Activated naive CD8-positive, alpha-beta T cell treated with anti-CD3 and anti-CD28 coated beads, Interleukin-2, amount 10 ng/mL, durations not matched to agents 7 days and 5 days (primary cell): ENCODE data around the gene ADGRF4. TPM values are rescaled to one million over a fixed set of nuclear protein-coding genes. Genes with fewer than 3 reads are reported as not detected.

Experiments used
- ATAC-seq: fragments of 150-1000 bp; cut with Tn5 transposase; one replicate; pipeline ENCODE4 v1.10.0; 2021; ENCODE audit warnings: low read depth, moderate library complexity
- POLR2A ChIA-PET: fragments of 350-600 bp; sonication (Branson Sonifier 250); formaldehyde crosslinking; loops from one replicate; lab custom pipeline; 2021; ENCODE audit warnings: antibody characterized with exemption; lab: Charles Lee
- DNase-seq: peaks from one replicate; pipeline ENCODE4 v3.0.0; 2021
- H3K27ac Mint-ChIP-seq: one replicate; pipeline ENCODE4 v1.8.0; 2022; ENCODE audit warnings: mild to moderate bottlenecking, mixed read lengths
- H3K27me3 Mint-ChIP-seq: one replicate; pipeline ENCODE4 v1.8.0; 2022; ENCODE audit warnings: mild to moderate bottlenecking, moderate library complexity, mixed read lengths
- H3K36me3 Mint-ChIP-seq: one replicate; pipeline ENCODE4 v1.8.0; 2021; ENCODE audit warnings: mild to moderate bottlenecking, mixed read lengths
- H3K4me1 Mint-ChIP-seq: one replicate; pipeline ENCODE4 v1.8.0; 2021; ENCODE audit warnings: mixed read lengths
- H3K4me3 Mint-ChIP-seq: one replicate; pipeline ENCODE4 v1.8.0; 2022; ENCODE audit warnings: mild to moderate bottlenecking, moderate library complexity, mixed read lengths
- H3K9me3 Mint-ChIP-seq: one replicate; pipeline ENCODE4 v1.8.0; 2021; ENCODE audit warnings: mixed read lengths
- total RNA-seq, 2 experiments: library from RNA; stranded (reverse); gene quantifications; one replicate each; pipeline ENCODE4 v1.2.3, GENCODE V29; 2021

Gene ADGRF4
- total RNA-seq, 2 experiments from 2014 or later: not detected

DNA sequence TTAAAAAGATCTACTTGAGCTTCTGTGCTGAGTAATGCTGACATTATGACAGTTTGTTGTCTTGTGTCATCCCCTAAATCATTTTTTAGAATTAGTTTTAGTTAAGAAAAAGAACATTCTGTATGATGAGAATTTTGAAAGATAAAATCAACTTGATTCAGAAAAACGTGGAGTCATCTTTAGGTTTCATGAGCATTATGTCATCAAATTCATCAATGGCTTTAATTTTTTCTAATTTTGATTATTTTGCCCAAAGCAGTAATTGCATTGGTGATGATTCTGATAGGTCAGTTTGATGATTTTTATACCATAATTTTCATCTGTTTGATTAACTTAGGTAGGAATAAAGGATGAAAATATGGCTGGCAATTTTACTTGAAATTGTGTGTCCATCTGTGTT is 26.6 kb upstream of the ADGRF4 start:
- POLR2A ChIA-PET: no interaction called here
- Mint-ChIP-seq H3K4me3 (no peak overlapping the region), H3K9me3 (no peaks in the 10 kb centered on the region), H3K27ac (no peak overlapping the region), H3K27me3 (peaks cover 25% of the 10 kb centered on the region), H3K36me3 (no peaks in the 10 kb centered on the region), H3K4me1 (no peaks in the 10 kb centered on the region)
- ATAC-seq (no peak), DNase-seq (no peak)

DNA sequence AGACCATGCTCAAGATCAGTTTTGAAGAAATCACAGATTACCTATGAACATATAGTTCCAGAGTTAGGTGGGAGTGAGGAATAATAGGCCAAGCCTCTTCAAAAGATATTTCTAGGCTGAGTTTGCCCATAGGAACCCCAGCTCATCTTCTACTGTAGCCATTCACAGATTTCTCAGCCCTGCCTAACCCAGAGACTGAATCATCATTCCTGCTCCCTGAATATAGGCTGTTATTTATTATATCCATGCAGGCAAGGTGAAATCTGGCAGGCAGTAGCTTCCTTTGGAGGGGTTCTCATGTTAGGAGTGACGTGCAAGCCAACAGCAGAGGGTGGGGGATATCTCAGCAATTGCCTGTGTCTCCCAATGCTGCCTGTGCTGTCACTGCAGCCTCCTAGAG is 25.6 kb upstream of the ADGRF4 start:
- no peak for DNase-seq
- POLR2A ChIA-PET: no interaction called here
- no peak overlapping the region for H3K4me3 Mint-ChIP-seq

DNA sequence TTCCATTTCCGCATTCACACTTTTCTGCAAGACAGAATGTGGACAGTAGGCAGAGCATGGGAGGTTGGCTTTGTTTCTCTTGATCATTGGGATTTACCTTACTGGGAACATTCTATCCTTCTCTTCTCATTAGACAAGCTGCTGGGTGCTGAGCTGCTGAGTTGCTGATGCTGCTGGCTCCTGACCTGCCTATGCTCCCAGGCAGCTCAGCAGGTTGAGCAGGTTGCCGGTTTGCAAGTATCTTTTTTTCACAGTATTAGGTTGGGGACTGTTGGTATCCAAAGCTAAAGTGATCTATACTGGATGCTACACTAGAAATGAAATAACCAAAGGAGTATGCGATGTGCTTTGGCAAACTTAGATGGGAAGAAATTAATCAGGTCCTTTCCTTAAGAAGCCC is 23.7 kb upstream of the ADGRF4 start:
- no peak overlapping the region for H3K4me3 Mint-ChIP-seq
- H3K36me3 Mint-ChIP-seq: no peaks in the 10 kb centered on the region
- H3K9me3 Mint-ChIP-seq: no peaks in the 10 kb centered on the region
- POLR2A ChIA-PET: no interaction called here
- DNase-seq (no peak), ATAC-seq (no peak)
- no peaks in the 10 kb centered on the region for H3K4me1 Mint-ChIP-seq
- H3K27me3 Mint-ChIP-seq: peaks cover 24% of the 10 kb centered on the region
- no peak overlapping the region for H3K27ac Mint-ChIP-seq

More for the DNA sequence above, 25.6 kb upstream of the ADGRF4 start:
- Mint-ChIP-seq H3K27ac (no peak overlapping the region), H3K27me3 (peaks cover 25% of the 10 kb centered on the region), H3K36me3 (no peaks in the 10 kb centered on the region), H3K4me1 (no peaks in the 10 kb centered on the region), H3K9me3 (no peaks in the 10 kb centered on the region)
- no peak for ATAC-seq

DNA sequence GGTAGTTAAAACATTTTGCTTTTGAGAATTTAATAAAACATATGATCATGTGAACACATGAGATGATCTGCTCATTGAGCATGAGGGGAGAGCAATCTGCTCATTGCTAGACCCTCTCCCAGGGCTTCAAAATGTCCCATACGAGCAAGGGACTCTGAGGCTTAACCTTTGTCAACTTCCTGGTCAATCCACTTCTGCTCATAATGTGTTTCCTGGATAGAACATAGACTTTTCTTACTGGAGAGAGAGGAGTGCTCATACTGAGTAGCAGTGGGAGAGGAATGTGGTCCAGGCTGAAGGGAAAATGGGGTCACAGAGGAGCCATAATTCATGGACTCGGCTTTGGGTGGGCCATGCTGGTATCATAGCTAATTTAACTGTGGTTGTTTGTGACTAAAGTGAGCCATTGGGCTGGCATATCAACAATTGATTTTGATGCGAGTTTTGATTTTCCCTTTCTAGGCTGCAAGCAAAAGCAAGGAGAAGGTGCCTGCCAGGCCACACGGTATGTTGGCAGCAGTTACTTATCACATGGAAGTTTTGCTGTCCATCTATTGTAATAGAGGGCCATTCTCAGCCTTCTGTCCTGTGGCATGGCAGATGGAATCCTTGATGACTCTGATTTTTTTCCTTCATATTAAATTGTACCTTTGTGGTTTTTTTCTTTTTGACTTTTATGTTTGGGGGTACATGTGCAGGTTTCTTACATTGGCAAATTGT is 20.8 kb upstream of the ADGRF4 start:
- ATAC-seq (no peak), DNase-seq (no peak)
- POLR2A ChIA-PET: no interaction called here
- Mint-ChIP-seq H3K4me1 (peaks cover 1% of the 10 kb centered on the region), H3K4me3 (no peak overlapping the region), H3K27me3 (peaks cover 11% of the 10 kb centered on the region), H3K36me3 (no peaks in the 10 kb centered on the region), H3K9me3 (peaks cover 1% of the 10 kb centered on the region), H3K27ac (no peak overlapping the region)

DNA sequence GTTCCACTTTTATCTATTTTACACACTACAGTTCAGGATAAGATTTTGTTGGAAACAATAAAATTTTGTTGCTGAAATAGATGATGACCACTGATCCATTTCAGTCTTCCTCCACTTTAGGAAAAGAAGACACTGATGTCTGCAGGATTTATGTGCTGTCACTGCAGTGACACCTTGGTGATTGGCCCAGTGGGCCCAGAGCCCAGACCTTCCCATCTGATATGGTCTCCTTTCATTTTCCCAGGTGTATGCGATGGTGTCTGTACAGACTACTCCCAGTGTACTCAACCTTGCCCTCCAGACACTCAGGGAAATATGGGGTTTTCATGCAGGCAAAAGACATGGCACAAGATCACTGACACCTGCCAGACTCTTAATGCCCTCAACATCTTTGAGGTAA is 19.6 kb upstream of the ADGRF4 start:
- ATAC-seq: no peak
- peaks cover 1% of the 10 kb centered on the region for H3K4me1 Mint-ChIP-seq
- no peak for DNase-seq
- H3K27ac Mint-ChIP-seq: no peak overlapping the region
- H3K36me3 Mint-ChIP-seq: no peaks in the 10 kb centered on the region
- peaks cover 10% of the 10 kb centered on the region for H3K27me3 Mint-ChIP-seq
- POLR2A ChIA-PET: no interaction called here
- peaks cover 1% of the 10 kb centered on the region for H3K9me3 Mint-ChIP-seq
- no peak overlapping the region for H3K4me3 Mint-ChIP-seq

DNA sequence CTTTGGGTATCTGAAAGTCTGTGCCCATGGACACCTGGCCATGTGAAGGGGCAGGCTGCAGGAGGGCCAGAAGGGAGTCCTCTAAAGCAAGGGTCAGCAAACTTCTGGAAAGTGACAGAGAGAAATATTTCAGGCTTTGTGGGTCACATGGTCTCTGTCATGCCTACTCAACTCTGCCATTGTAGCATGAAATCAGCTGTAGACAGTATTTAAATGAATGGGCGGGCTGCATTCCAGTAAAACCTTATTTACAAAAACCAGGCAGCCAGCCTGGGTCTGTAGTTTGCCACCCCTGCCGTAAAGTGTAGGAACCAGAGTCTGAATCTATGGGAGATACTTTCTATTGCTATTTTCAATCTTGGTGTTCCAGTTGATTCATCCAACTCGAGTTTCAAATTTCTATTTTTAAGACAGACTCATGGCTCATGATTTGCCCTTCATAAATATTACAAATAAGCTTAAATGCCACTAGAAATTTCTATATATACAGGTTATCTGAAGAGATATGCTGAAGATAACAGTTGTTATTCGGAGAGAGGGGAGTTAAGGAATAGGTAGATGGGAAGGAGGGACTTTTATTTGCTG is 19.0 kb upstream of the ADGRF4 start:
- Mint-ChIP-seq H3K36me3 (no peaks in the 10 kb centered on the region), H3K4me3 (no peak overlapping the region)
- no peak for ATAC-seq

DNA sequence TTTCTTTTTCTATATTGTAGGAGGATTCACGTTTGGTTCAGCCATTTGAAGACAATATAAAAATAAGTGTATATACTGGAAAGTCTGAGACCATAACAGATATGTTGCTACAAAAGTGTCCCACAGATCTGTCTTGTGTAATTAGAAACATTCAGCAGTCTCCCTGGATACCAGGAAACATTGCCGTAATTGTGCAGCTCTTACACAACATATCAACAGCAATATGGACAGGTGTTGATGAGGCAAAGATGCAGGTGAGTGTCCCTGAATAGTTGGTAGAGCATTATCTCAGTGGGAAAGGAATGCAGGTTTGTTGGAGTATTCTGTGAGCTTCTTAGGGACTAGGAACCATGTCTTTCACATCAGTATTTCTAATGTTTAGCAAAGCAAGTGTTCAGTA is 18.3 kb upstream of the ADGRF4 start:
- Mint-ChIP-seq H3K27ac (no peak overlapping the region), H3K9me3 (peaks cover 1% of the 10 kb centered on the region), H3K4me1 (peaks cover 1% of the 10 kb centered on the region), H3K4me3 (no peak overlapping the region), H3K27me3 (peaks cover 8% of the 10 kb centered on the region), H3K36me3 (no peaks in the 10 kb centered on the region)
- POLR2A ChIA-PET: no interaction called here
- no peak for DNase-seq
- no peak for ATAC-seq

More for the DNA sequence above, 19.0 kb upstream of the ADGRF4 start:
- no peak for DNase-seq
- H3K9me3 Mint-ChIP-seq: peaks cover 1% of the 10 kb centered on the region
- peaks cover 1% of the 10 kb centered on the region for H3K4me1 Mint-ChIP-seq
- POLR2A ChIA-PET: no interaction called here
- peaks cover 12% of the 10 kb centered on the region for H3K27me3 Mint-ChIP-seq
- no peak overlapping the region for H3K27ac Mint-ChIP-seq

DNA sequence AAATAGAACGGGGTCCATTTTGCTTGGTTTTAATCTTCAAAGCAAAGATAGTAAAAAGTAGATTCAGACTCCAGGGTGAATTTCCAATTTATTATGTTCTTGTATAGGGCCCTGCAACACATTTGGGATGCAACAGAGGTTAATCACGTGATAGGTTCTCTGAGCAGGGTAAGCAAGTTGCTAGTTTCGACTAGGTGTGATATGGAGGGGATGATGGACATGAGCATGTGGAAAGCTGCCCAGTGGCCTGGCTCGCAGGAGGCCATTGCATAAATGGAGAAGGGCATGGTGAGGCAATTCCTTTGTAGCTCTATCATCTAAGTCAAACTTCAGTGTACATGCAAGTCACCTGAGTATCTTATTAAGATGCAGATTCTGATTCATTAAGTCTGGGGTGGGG is 17.7 kb upstream of the ADGRF4 start:
- ATAC-seq (no peak), DNase-seq (no peak)
- Mint-ChIP-seq H3K36me3 (no peaks in the 10 kb centered on the region), H3K4me1 (peaks cover 1% of the 10 kb centered on the region), H3K27ac (no peak overlapping the region), H3K27me3 (peaks cover 8% of the 10 kb centered on the region), H3K4me3 (no peak overlapping the region), H3K9me3 (peaks cover 1% of the 10 kb centered on the region)
- POLR2A ChIA-PET: no interaction called here

DNA sequence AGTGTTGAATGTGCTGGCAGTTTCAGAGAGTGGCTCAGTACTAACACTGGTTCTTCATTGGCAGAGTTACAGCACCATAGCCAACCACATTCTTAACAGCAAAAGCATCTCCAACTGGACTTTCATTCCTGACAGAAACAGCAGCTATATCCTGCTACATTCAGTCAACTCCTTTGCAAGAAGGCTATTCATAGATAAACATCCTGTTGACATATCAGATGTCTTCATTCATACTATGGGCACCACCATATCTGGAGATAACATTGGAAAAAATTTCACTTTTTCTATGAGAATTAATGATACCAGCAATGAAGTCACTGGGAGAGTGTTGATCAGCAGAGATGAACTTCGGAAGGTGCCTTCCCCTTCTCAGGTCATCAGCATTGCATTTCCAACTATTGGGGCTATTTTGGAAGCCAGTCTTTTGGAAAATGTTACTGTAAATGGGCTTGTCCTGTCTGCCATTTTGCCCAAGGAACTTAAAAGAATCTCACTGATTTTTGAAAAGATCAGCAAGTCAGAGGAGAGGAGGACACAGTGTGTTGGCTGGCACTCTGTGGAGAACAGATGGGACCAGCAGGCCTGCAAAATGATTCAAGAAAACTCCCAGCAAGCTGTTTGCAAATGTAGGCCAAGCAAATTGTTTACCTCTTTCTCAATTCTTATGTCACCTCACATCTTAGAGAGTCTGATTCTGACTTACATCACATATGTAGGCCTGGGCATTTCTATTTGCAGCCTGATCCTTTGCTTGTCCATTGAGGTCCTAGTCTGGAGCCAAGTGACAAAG is 17.0 kb upstream of the ADGRF4 start:
- Mint-ChIP-seq H3K27me3 (peaks cover 9% of the 10 kb centered on the region), H3K36me3 (no peaks in the 10 kb centered on the region), H3K27ac (no peak overlapping the region), H3K4me3 (no peak overlapping the region), H3K4me1 (peaks cover 1% of the 10 kb centered on the region), H3K9me3 (peaks cover 1% of the 10 kb centered on the region)
- POLR2A ChIA-PET: interaction anchor here (0.6 kb wide), 1 partner anchor 132 kb away, joined by 3 read pairs; no protein-coding TSS in a partner anchor
- ATAC-seq (no peak), DNase-seq (no peak)

DNA sequence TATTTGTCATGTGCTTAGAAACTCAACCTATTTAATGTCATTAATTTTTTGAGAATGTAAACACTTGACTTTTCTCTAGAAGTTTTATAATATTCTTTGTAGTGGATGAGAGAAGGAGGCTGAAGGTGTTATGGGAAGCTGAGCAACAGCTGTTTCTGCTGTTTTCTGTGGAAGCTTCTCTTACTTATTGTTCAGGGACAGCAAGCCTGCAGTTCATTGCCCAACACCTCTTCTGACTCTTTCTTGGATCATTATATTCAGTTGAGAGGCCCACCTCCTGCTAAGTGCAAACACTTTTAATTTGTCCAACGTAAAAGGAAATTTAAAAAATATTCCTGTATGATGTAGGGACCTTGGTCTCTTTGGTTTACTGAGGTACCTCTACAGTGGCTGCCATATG is 12.0 kb upstream of the ADGRF4 start:
- no peak for DNase-seq
- Mint-ChIP-seq H3K4me1 (peaks cover 1% of the 10 kb centered on the region), H3K27ac (no peak overlapping the region), H3K9me3 (peaks cover 1% of the 10 kb centered on the region), H3K4me3 (no peak overlapping the region), H3K36me3 (no peaks in the 10 kb centered on the region), H3K27me3 (peaks cover 11% of the 10 kb centered on the region)
- POLR2A ChIA-PET: no interaction called here
- no peak for ATAC-seq

DNA sequence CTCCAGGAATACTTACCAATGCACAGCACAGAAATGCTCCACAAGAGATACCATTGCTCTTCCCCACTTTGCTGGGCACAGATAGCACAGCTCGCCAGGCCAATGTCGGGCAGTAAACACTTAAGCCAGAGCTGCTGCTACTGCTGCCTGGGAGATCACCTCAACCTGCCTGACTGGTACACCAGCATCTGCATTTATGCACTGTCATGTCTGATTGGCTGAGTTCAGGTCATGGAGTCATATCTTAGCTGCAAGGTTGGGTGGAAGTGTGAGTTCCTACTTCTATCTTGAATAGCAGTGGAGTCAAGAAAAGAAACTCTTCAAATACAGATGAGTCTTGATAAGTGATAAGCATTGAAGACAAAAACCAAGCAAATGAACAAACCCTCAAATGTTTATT is 10.9 kb upstream of the ADGRF4 start:
- Mint-ChIP-seq H3K27me3 (peaks cover 11% of the 10 kb centered on the region), H3K4me3 (no peak overlapping the region), H3K9me3 (peaks cover under 1% of the 10 kb centered on the region), H3K27ac (no peak overlapping the region), H3K36me3 (no peaks in the 10 kb centered on the region), H3K4me1 (no peaks in the 10 kb centered on the region)
- POLR2A ChIA-PET: no interaction called here
- no peak for DNase-seq
- no peak for ATAC-seq

DNA sequence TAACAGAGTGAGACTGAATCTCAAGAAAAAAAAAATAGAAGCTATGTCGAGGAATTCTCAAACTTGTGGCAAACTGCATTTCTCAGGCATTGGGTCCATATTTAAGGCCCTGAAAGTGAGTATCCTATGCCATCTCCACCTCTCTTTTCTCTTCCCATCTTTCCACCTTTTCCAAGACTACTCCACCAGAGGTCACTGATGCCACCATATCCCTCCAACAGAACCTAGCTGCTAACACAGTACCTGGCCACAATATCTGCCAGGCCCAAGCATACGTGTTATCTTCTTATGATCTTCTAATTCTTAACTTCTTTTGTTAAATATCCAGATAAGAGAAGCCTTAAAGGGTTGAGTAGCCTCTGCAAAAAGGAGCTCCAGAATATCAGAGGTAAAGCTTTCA is 8.2 kb upstream of the ADGRF4 start:
- no peak for ATAC-seq
- Mint-ChIP-seq H3K4me3 (no peak overlapping the region), H3K36me3 (no peaks in the 10 kb centered on the region), H3K27me3 (peaks cover 9% of the 10 kb centered on the region), H3K9me3 (no peaks in the 10 kb centered on the region), H3K4me1 (no peaks in the 10 kb centered on the region), H3K27ac (no peak overlapping the region)
- POLR2A ChIA-PET: no interaction called here
- DNase-seq: no peak

DNA sequence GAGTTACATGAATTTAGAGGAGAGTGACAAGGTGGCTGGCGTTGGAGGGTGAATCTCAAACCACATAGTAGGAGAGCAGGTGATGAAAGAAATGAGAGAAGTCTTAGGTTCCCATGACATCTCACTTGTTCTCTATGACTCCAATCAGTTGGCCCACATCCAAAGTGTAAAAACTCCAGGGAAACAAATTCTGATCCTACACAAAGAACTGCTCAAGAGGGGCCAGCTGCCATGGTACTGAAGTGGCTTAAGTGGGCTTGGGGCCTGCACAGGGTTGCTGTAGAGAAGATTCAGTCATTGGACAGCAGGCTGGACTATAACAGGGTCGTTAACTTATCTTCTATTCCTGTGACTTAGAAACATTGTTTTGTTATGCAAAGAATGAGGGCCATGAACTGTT is 7.6 kb upstream of the ADGRF4 start:
- no peak overlapping the region for H3K4me3 Mint-ChIP-seq
- DNase-seq (no peak), ATAC-seq (no peak)
- no peak overlapping the region for H3K27ac Mint-ChIP-seq
- H3K27me3 Mint-ChIP-seq: peaks cover 9% of the 10 kb centered on the region
- POLR2A ChIA-PET: no interaction called here
- no peaks in the 10 kb centered on the region for H3K36me3 Mint-ChIP-seq
- no peaks in the 10 kb centered on the region for H3K9me3 Mint-ChIP-seq
- no peaks in the 10 kb centered on the region for H3K4me1 Mint-ChIP-seq

DNA sequence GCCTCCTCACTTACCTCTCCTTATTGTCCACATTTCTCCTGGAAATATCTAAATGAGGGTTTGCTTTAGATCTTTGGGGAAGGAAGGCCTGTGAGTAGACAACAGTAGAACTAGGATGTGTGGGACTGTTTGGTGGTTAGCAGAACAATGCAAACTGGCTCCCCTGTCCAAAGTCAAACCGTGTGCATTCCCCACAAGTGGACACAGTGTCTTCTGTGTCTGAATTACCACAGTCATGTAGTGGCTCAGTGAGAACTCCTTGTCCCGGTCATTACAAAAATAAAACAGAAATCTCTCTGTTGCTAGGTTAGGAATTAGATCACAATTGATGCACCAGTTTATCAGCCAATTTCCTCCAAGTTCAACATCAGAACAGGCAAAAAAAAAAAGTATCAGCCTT is 455 bp upstream of the ADGRF4 start:
- no peaks in the 10 kb centered on the region for H3K27me3 Mint-ChIP-seq
- POLR2A ChIA-PET: no interaction called here

More for the DNA sequence above, 455 bp upstream of the ADGRF4 start:
- Mint-ChIP-seq H3K9me3 (no peaks in the 10 kb centered on the region), H3K4me1 (peaks cover 5% of the 10 kb centered on the region), H3K27ac (no peak overlapping the region), H3K36me3 (no peaks in the 10 kb centered on the region), H3K4me3 (no peak overlapping the region)
- DNase-seq: no peak
- no peak for ATAC-seq
